Gastroesophageal sphincter (tissue), 3 donors: ENCODE results near the gene GATA3.

Source experiments
- POLR2A ChIP-seq, 2 donors: fragments of 450-650 bp; IDR thresholded peaks; one replicate each; pipeline ENCODE4 v1.6.1; 2017; ENCODE audit warnings: antibody characterized with exemption in 2 of 2, mild to moderate bottlenecking in 2 of 2, moderate library complexity in 1 of 2
- POLR2AphosphoS5 ChIP-seq: sonication (generic); formaldehyde crosslinking; IDR thresholded peaks from one replicate; pipeline ENCODE4 v1.6.1; 2017; ENCODE audit warnings: antibody characterized with exemption
- TF ChIP-seq, protein P1 (sequence below), 4 experiments: fragments of 200-600 bp in 2 of 4; fragments of 450-650 bp in 2 of 4; sonication (generic) in 1 of 4; IDR thresholded peaks; one replicate each; pipeline ENCODE4 v1.5.1; 2017 to 2019; ENCODE audit warnings: antibody characterized with exemption in 4 of 4, mild to moderate bottlenecking in 2 of 4, moderate library complexity in 2 of 4

DNA sequence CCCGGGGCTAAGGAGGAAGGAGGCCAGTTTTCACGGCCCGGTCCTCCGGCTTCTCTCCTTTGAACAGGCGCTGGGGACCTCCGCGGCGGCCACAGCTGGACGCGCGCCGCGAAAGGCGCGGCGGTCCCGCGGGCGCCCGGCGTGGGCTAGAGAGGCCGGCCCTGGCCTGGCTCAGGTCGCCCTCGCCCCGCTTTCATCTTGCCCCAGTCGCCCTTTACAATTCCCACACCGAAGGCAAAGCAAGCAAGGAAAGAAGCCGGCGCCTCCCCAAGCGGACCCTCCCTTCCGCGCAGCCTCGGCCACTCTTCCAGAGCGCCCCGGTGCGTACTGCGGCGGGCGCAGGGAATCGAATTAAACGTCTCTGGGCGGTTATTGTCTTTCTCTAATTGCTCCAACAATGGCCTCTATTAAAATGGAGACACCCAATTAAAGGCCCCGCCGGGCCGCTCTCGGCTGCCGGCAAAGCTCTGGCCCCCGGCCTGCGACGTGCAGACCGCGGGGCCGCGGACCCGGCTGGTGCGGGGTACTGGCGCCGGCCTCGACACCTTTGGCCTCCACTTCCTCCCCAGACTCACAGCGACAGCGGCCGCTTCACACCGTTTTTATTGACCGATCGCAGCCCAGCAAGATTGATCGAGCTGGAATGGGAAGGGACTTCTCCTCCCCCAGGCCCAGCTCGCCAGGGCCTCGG is 4.5 kb upstream of the GATA3 start:
- TF ChIP-seq, protein P1, sequence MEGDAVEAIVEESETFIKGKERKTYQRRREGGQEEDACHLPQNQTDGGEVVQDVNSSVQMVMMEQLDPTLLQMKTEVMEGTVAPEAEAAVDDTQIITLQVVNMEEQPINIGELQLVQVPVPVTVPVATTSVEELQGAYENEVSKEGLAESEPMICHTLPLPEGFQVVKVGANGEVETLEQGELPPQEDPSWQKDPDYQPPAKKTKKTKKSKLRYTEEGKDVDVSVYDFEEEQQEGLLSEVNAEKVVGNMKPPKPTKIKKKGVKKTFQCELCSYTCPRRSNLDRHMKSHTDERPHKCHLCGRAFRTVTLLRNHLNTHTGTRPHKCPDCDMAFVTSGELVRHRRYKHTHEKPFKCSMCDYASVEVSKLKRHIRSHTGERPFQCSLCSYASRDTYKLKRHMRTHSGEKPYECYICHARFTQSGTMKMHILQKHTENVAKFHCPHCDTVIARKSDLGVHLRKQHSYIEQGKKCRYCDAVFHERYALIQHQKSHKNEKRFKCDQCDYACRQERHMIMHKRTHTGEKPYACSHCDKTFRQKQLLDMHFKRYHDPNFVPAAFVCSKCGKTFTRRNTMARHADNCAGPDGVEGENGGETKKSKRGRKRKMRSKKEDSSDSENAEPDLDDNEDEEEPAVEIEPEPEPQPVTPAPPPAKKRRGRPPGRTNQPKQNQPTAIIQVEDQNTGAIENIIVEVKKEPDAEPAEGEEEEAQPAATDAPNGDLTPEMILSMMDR (IDR thresholded peaks at IDR 0.05), result no peak
- TF ChIP-seq POLR2A (IDR thresholded peaks at IDR 0.05) (no peak), POLR2AphosphoS5 (no peak)
